HL-60/S4 treated with phorbol 12-myristate 13-acetate at 8.2 ng/mL for 4 days and 3 days (cell line): ENCODE measurements around the gene C1QTNF1.
"Not testable (repeated sequence)": the region's sequence is repeated elsewhere in the genome, so short reads cannot be mapped to it uniquely, and the experiment has no call there.

Experiments used
- in situ Hi-C: fragments of 300-500 bp; cut with MboI; formaldehyde crosslinking; loops from 2 replicates; pipeline ENCODE4 v1.15.0; 2022; ENCODE audit warnings: low sequenced_read_pairs

The C1QTNF1 gene

GRCh38 chr17:79073016-79073705 lies 49.2 kb downstream of the C1QTNF1 start:
- in situ Hi-C loops, result no loop called here

- in situ Hi-C loops, result no loop called here
These were observed 49.7 kb downstream of the C1QTNF1 start for GRCh38 chr17:79073706-79074088.

- in situ Hi-C loops, result not testable (repeated sequence)
These were observed 50.2 kb downstream of the C1QTNF1 start for GRCh38 chr17:79074121-79074648.

- in situ Hi-C loops, result no loop called here
These were observed 50.9 kb downstream of the C1QTNF1 start, which contains the start of gene ENGASE for GRCh38 chr17:79074649-79075445. TSS of gene ENGASE (plus strand) at chr17:79074824. CDS start at chr17:79074945, 121 bp downstream.

GRCh38 chr17:79075446-79075750 lies 51.4 kb downstream of the C1QTNF1 start:
- in situ Hi-C loops, result no loop called here

GRCh38 chr17:79075861-79076406 lies 52.0 kb downstream of the C1QTNF1 start:
- in situ Hi-C loops, result no loop called here

GRCh38 chr17:79077587-79077986 lies 53.6 kb downstream of the C1QTNF1 start:
- in situ Hi-C loops, result no loop called here

- in situ Hi-C loops, result no loop called here
These were observed 54.7 kb downstream of the C1QTNF1 start for GRCh38 chr17:79078476-79079190.

GRCh38 chr17:79079421-79080200 lies 55.6 kb downstream of the C1QTNF1 start:
- in situ Hi-C loops, result no loop called here

GRCh38 chr17:79080349-79080748 lies 56.4 kb downstream of the C1QTNF1 start:
- in situ Hi-C loops, result no loop called here

GRCh38 chr17:79080761-79081290 lies 56.9 kb downstream of the C1QTNF1 start:
- in situ Hi-C loops, result no loop called here

GRCh38 chr17:79081571-79082276 lies 57.8 kb downstream of the C1QTNF1 start:
- in situ Hi-C loops, result no loop called here

- in situ Hi-C loops, result no loop called here
These were observed 58.6 kb downstream of the C1QTNF1 start for GRCh38 chr17:79082311-79083190.

- in situ Hi-C loops, result no loop called here
These were observed 59.4 kb downstream of the C1QTNF1 start for GRCh38 chr17:79083191-79083971.

- in situ Hi-C loops, result no loop called here
These were observed 60.6 kb downstream of the C1QTNF1 start for GRCh38 chr17:79084291-79085153.

- in situ Hi-C loops, result no loop called here
These were observed 61.4 kb downstream of the C1QTNF1 start for GRCh38 chr17:79085154-79085920.
